Mesendoderm (in vitro differentiated cells): ENCODE measurements around the gene PRPSAP1.

Experiments used
- DNase-seq: peaks from one replicate; pipeline ENCODE4 v3.0.0; 2013
- H2AK5ac ChIP-seq: 2 replicates; pipeline ENCODE4 v1.6.1; 2013; ENCODE audit warnings: low read length, inconsistent platforms
- H2BK120ac ChIP-seq: 2 replicates; pipeline ENCODE4 v1.6.1; 2013; ENCODE audit warnings: low read depth, mild to moderate bottlenecking, low read length, moderate library complexity, mixed read lengths
- H2BK15ac ChIP-seq: replicated peaks from 2 replicates; pipeline ENCODE4 v1.6.1; 2013; ENCODE audit warnings: low read depth, mild to moderate bottlenecking, moderate library complexity
- H2BK5ac ChIP-seq: 2 replicates; pipeline ENCODE4 v1.6.1; 2013; ENCODE audit warnings: low read length, inconsistent platforms
- H3K18ac ChIP-seq: 2 replicates; pipeline ENCODE4 v1.6.1; 2013; ENCODE audit warnings: mild to moderate bottlenecking, low read length, mixed read lengths
- H3K23ac ChIP-seq: one replicate; pipeline ENCODE4 v1.6.1; 2013; ENCODE audit warnings: low read length
- H3K27ac ChIP-seq: 2 replicates; pipeline ENCODE4 v1.5.1; 2013; ENCODE audit warnings: low read depth, mild to moderate bottlenecking, inconsistent platforms, low read length, moderate library complexity
- H3K27me3 ChIP-seq: 2 replicates; pipeline ENCODE4 v1.6.1; 2013; ENCODE audit warnings: low read length, control low read depth, mild to moderate bottlenecking, inconsistent platforms; ENCODE audit not compliant: insufficient read depth, poor library complexity
- H3K36me3 ChIP-seq: 2 replicates; pipeline ENCODE4 v1.6.1; 2013; ENCODE audit warnings: low read length, inconsistent platforms; ENCODE audit not compliant: control insufficient read depth, insufficient read depth
- H3K4ac ChIP-seq: one replicate; pipeline ENCODE4 v1.6.1; 2013; ENCODE audit warnings: low read depth, mild to moderate bottlenecking, low read length, moderate library complexity
- H3K4me1 ChIP-seq: 2 replicates; pipeline ENCODE4 v1.6.1; 2013; ENCODE audit warnings: low read depth, low read length, inconsistent platforms; ENCODE audit not compliant: control insufficient read depth
- H3K4me2 ChIP-seq: 2 replicates; pipeline ENCODE4 v1.6.1; 2013; ENCODE audit warnings: low read length
- H3K4me3 ChIP-seq: 2 replicates; pipeline ENCODE4 v1.5.1; 2013; ENCODE audit warnings: mild to moderate bottlenecking, low read length
- H3K56ac ChIP-seq: one replicate; pipeline ENCODE4 v1.6.1; 2013; ENCODE audit warnings: low read length
- H3K79me1 ChIP-seq: 2 replicates; pipeline ENCODE4 v1.6.1; 2013; ENCODE audit warnings: low read length, inconsistent platforms
- H3K79me2 ChIP-seq: 2 replicates; pipeline ENCODE4 v1.6.1; 2013; ENCODE audit warnings: mild to moderate bottlenecking, low read length; ENCODE audit not compliant: control insufficient read depth, insufficient read depth
- H3K9ac ChIP-seq: 2 replicates; pipeline ENCODE4 v1.6.1; 2013; ENCODE audit warnings: low read length, inconsistent platforms
- H4K5ac ChIP-seq: one replicate; pipeline ENCODE4 v1.6.1; 2013; ENCODE audit warnings: low read length
- H4K8ac ChIP-seq: one replicate; pipeline ENCODE4 v1.6.1; 2013; ENCODE audit warnings: low read depth, mild to moderate bottlenecking, control low read depth, low read length, moderate library complexity
- WGBS: extraction: QIAGEN DNeasy Blood & Tissue Kit; methylation state at CpG from one replicate; pipeline ENCODE4 v1.1.7; 2013; ENCODE audit warnings: low lambda C conversion rate, missing lambda C conversion rate; ENCODE audit not compliant: insufficient coverage; ENCODE audit errors: extremely low coverage; 5-methylcytosine and 5-hydroxymethylcytosine counted together

PRPSAP1 gene

DNA sequence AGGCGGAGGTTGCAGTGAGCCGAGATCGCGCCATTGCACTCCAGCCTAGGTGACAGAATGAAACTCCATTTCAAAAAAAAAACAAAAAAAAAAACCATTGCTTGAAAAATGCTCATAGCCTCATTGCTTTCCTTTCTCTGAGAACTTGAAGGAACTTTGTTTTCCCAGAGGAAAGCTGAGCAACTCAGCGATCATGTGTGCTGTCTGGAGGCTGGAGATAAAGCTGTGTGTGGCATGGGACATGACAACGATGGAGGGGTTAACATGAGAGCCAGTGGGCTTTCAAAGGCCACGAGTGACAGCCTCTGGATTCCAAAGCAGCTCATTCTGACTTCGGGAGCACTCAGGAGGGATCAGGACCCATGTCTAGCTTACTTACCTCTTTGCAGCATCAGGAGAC is 24.1 kb downstream of the PRPSAP1 start:
- Histone ChIP-seq H3K56ac (no peak overlapping the region), H2AK5ac (no peak overlapping the region), H3K9ac (no peak overlapping the region), H3K18ac (no peak overlapping the region), H2BK5ac (no peak overlapping the region), H3K4me2 (no peak overlapping the region), H3K36me3 (peaks cover 6% of the 10 kb centered on the region), H3K79me2 (no peaks in the 10 kb centered on the region), H3K27ac (no peak overlapping the region), H2BK15ac (no peak overlapping the region), H3K4me3 (no peak overlapping the region), H4K5ac (no peak overlapping the region), H3K23ac (no peak overlapping the region), H3K79me1 (no peaks in the 10 kb centered on the region), H3K4me1 (no peaks in the 10 kb centered on the region), H3K4ac (no peak overlapping the region), H2BK120ac (no peak overlapping the region), H4K8ac (no peak overlapping the region), H3K27me3 (no peaks in the 10 kb centered on the region)
- no CpG with 5 or more reads among the region's 8 CpGs for WGBS
- DNase-seq, result no peak

DNA sequence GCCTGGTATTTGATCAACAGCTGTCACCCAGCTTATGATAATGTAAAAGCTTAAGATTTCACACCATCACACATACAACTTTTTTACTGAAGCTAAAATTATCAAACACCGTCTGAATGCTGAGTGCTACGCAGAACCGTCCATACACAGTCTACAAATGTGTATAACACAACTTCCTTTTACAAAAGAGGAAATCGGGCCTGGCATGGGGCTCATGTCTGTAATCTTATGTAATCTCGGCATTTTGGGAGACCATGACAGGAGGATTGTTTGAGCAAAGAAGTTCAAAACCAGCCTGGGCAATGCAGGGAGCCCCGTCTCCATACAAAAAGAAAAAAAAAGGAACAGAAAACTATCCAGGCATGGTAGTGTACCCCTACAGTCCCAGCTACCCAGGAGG is 26.0 kb downstream of the PRPSAP1 start:
- H3K4me1 ChIP-seq, result no peaks in the 10 kb centered on the region
- no peak overlapping the region for H3K27ac ChIP-seq
- H3K27me3 ChIP-seq, result no peaks in the 10 kb centered on the region
- H3K56ac ChIP-seq, result no peak overlapping the region
- H2BK120ac ChIP-seq, result no peak overlapping the region
- no peak overlapping the region for H4K8ac ChIP-seq
- H3K4me2 ChIP-seq, result no peak overlapping the region
- H3K23ac ChIP-seq, result no peak overlapping the region
- no peaks in the 10 kb centered on the region for H3K79me1 ChIP-seq
- H2BK15ac ChIP-seq, result no peak overlapping the region
- no peak for DNase-seq
- no CpG with 5 or more reads among the region's 6 CpGs for whole genome bisulfite sequencing
- no peak overlapping the region for H3K9ac ChIP-seq
- H3K79me2 ChIP-seq, result no peaks in the 10 kb centered on the region
- peaks cover 6% of the 10 kb centered on the region for H3K36me3 ChIP-seq
- H2BK5ac ChIP-seq, result no peak overlapping the region
- H4K5ac ChIP-seq, result no peak overlapping the region
- H3K4me3 ChIP-seq, result no peak overlapping the region
- H2AK5ac ChIP-seq, result no peak overlapping the region
- H3K18ac ChIP-seq, result no peak overlapping the region
- no peak overlapping the region for H3K4ac ChIP-seq

DNA sequence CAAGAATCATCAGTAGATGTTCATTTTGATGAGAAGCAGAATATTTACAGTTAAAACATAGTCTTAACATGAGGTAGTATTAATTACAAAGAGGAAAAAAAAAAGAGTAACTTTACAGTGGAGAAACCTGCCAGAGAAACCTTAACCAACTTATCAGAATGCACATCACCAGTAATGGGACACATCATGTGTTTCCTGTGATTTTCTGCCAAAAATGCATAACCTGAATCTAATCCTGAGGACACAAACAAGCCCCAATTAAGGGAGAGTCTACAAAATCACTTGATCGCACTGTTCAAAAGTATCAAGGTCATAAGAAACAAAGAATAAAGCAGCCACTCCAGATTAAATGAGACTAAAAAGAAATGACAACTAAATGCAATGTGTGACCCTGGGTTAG is 27.4 kb downstream of the PRPSAP1 start:
- Histone ChIP-seq H3K79me1 (no peaks in the 10 kb centered on the region), H4K8ac (no peak overlapping the region), H3K9ac (no peak overlapping the region), H2BK15ac (no peak overlapping the region), H3K4me1 (no peaks in the 10 kb centered on the region), H3K27me3 (no peaks in the 10 kb centered on the region), H3K4me2 (no peak overlapping the region), H4K5ac (no peak overlapping the region), H3K36me3 (peaks cover 6% of the 10 kb centered on the region), H3K4ac (no peak overlapping the region), H3K27ac (no peak overlapping the region), H2BK120ac (no peak overlapping the region), H3K23ac (no peak overlapping the region), H2BK5ac (no peak overlapping the region), H2AK5ac (no peak overlapping the region), H3K79me2 (no peaks in the 10 kb centered on the region), H3K56ac (no peak overlapping the region), H3K18ac (no peak overlapping the region), H3K4me3 (no peak overlapping the region)
- no peak for DNase-seq
- no CpG with 5 or more reads among the region's 1 CpG for WGBS

DNA sequence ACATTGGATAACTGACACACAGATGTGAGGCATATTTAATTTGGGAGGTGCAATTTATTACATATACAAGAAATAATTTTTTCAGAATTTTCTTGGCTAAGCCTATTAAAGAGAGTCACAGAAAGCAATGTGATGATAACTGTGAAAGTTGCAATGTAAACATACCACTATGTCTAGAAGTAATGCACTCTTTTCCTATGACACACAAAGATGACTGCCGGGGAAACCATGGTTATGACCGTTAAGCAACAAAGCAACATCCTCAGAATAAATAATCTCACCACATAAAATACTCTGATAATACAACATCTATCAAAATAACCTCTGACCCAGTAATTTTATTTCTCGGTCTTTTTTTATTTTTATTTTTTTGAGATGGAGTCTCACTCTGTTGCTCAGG is 35.1 kb downstream of the PRPSAP1 start:
- WGBS, result 100% methylated on average over 1 of the region's 3 CpGs
- no peak overlapping the region for H3K23ac ChIP-seq
- no peak overlapping the region for H2BK120ac ChIP-seq
- no peak overlapping the region for H3K56ac ChIP-seq
- H2BK15ac ChIP-seq, result no peak overlapping the region
- no peaks in the 10 kb centered on the region for H3K79me1 ChIP-seq
- no peak for DNase-seq
- H2BK5ac ChIP-seq, result no peak overlapping the region
- H3K18ac ChIP-seq, result no peak overlapping the region
- no peaks in the 10 kb centered on the region for H3K4me1 ChIP-seq
- no peaks in the 10 kb centered on the region for H3K79me2 ChIP-seq
- H3K4me3 ChIP-seq, result no peak overlapping the region
- H3K27ac ChIP-seq, result no peak overlapping the region
- H3K4ac ChIP-seq, result no peak overlapping the region
- H4K5ac ChIP-seq, result no peak overlapping the region
- no peak overlapping the region for H2AK5ac ChIP-seq
- H4K8ac ChIP-seq, result no peak overlapping the region
- H3K9ac ChIP-seq, result no peak overlapping the region
- no peaks in the 10 kb centered on the region for H3K36me3 ChIP-seq
- no peak overlapping the region for H3K4me2 ChIP-seq
- H3K27me3 ChIP-seq, result no peaks in the 10 kb centered on the region

DNA sequence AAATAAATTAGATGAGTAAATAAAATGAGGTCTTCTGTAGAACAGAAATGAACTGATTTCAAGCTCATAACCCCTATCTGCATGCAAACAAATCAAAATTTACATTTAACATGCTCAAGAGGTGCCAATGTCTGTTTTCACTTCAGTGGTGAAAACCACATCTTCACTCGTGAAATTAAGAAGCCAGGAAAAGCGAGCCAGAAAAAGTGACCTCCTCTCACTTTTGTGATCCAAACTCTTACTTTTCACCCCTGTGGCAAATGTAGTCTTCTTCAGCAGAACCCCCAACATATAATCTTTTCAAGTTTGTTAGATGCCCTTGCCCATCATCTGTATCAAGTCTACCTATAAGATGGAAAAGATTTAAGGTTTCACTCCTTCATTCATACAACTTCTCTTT is 36.2 kb downstream of the PRPSAP1 start:
- Histone ChIP-seq H3K18ac (no peak overlapping the region), H3K27me3 (no peaks in the 10 kb centered on the region), H3K27ac (no peak overlapping the region)

DNA sequence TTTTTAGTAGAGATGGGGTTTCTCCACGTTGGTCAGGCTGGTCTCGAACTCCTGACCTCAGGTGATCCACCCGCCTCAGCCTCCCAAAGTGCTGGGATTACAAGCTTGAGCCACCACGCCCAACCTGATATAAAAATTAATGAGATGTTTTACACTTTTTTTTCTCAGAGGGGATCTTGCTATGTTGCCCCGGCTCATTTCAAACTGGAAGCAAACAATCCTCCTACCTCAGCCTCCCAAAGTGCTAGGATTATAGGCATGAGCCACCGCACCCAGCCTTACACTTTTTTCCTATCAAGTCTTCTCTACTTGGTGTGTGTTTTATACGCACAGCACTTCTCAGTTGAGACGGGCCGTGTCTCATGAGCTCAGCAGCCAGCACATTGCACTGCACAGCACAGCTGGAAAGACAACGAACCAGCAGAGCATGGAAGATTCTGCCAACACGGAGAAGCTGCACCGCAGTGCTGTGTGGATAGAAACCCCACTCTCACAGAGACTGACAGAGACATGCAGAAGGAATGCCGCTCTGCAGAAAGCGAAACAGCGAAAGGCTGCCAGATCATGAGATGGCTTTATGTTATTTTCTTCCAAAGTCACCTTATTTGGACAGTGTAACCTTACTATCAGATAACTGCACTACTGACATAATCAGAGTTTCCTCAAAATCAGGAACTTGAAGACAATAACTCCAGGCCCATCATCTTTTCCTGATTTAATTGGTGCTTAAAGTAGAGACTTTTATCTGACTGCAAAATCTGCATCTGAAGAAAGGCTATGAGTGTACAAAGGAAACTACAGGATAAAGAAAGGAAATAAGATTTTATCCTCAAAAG is 39.1 kb downstream of the PRPSAP1 start:
- H3K4me2 ChIP-seq, result no peak overlapping the region
- H3K4me1 ChIP-seq, result no peaks in the 10 kb centered on the region
- no peak overlapping the region for H3K9ac ChIP-seq
- no peak overlapping the region for H3K23ac ChIP-seq
- H2BK15ac ChIP-seq, result no peak overlapping the region
- no peak overlapping the region for H2BK5ac ChIP-seq
- no peak for DNase-seq
- no peak overlapping the region for H4K5ac ChIP-seq
- H3K27me3 ChIP-seq, result no peaks in the 10 kb centered on the region
- H3K56ac ChIP-seq, result no peak overlapping the region
- H3K18ac ChIP-seq, result no peak overlapping the region
- no peak overlapping the region for H2AK5ac ChIP-seq
- WGBS, result no CpG with 5 or more reads among the region's 15 CpGs
- no peak overlapping the region for H3K4ac ChIP-seq
- no peak overlapping the region for H3K27ac ChIP-seq
- no peaks in the 10 kb centered on the region for H3K79me2 ChIP-seq
- no peak overlapping the region for H4K8ac ChIP-seq
- no peaks in the 10 kb centered on the region for H3K79me1 ChIP-seq
- H3K36me3 ChIP-seq, result no peaks in the 10 kb centered on the region
- no peak overlapping the region for H3K4me3 ChIP-seq
- H2BK120ac ChIP-seq, result no peak overlapping the region

More for the DNA sequence above, 36.2 kb downstream of the PRPSAP1 start:
- H3K36me3 ChIP-seq, result no peaks in the 10 kb centered on the region
- H3K79me1 ChIP-seq, result no peaks in the 10 kb centered on the region
- DNase-seq, result no peak
- H3K4me2 ChIP-seq, result no peak overlapping the region
- no peak overlapping the region for H3K9ac ChIP-seq
- H3K56ac ChIP-seq, result no peak overlapping the region
- H2AK5ac ChIP-seq, result no peak overlapping the region
- H4K8ac ChIP-seq, result no peak overlapping the region
- no peak overlapping the region for H4K5ac ChIP-seq
- no peak overlapping the region for H2BK120ac ChIP-seq
- H2BK5ac ChIP-seq, result no peak overlapping the region
- WGBS, result no CpG with 5 or more reads among the region's 2 CpGs
- H3K4me1 ChIP-seq, result no peaks in the 10 kb centered on the region
- no peak overlapping the region for H3K23ac ChIP-seq
- no peak overlapping the region for H3K4me3 ChIP-seq
- H2BK15ac ChIP-seq, result no peak overlapping the region
- H3K4ac ChIP-seq, result no peak overlapping the region
- H3K79me2 ChIP-seq, result no peaks in the 10 kb centered on the region
